ENCODE data around the gene PLCB3. TPM values are rescaled to one million over a fixed set of nuclear protein-coding genes. Genes with fewer than 3 reads are reported as not detected.
A peak's percentile ranks its signal among the peaks of the same experiment; 100 is the strongest.
"Not testable (repeated sequence)": the region's sequence is repeated elsewhere in the genome, so short reads cannot be mapped to it uniquely, and the experiment has no call there.

PLCB3 gene
- total RNA-seq, 2 experiments from 2014 or later = 10.4 to 12.3 TPM

GRCh38 chr11:64304032-64304315, 52.6 kb downstream of the PLCB3 start:
- peaks cover 8% of the 10 kb centered on the region for H3K36me3 Mint-ChIP-seq
- peaks cover 23% of the 10 kb centered on the region for H3K27me3 Mint-ChIP-seq
- ChIA-PET CTCF (interaction anchor here (0.8 to 5.8 kb wide), 24 partner anchors 12 to 304 kb away, joined by 3 to 106 read pairs (median 7); partner anchors contain the start of genes BAD, FERMT3, GPR137 and KCNK4), POLR2A (interaction anchor here (0.9 to 2.9 kb wide), 12 partner anchors 13 to 139 kb away, joined by 3 to 22 read pairs (median 5); partner anchors contain the start of genes BAD, FERMT3, FKBP2 and MACROD1)
- DNase-seq = no peak
- intact Hi-C loops (cut with micrococcal nuclease) = loop anchor here (1.0 to 10.0 kb wide), 3 partner anchors 58 to 319 kb away; partner anchors contain the start of genes OTUB1 and PPP1R14B
- no peaks in the 10 kb centered on the region for H3K9me3 Mint-ChIP-seq
- H3K4me1 Mint-ChIP-seq (ENCODE audit: low read depth) = peaks cover 34% of the 10 kb centered on the region
- H3K27ac Mint-ChIP-seq = peak overlapping the region; percentile 94
- H3K4me3 Mint-ChIP-seq = peak overlapping the region; percentile 80

DNA sequence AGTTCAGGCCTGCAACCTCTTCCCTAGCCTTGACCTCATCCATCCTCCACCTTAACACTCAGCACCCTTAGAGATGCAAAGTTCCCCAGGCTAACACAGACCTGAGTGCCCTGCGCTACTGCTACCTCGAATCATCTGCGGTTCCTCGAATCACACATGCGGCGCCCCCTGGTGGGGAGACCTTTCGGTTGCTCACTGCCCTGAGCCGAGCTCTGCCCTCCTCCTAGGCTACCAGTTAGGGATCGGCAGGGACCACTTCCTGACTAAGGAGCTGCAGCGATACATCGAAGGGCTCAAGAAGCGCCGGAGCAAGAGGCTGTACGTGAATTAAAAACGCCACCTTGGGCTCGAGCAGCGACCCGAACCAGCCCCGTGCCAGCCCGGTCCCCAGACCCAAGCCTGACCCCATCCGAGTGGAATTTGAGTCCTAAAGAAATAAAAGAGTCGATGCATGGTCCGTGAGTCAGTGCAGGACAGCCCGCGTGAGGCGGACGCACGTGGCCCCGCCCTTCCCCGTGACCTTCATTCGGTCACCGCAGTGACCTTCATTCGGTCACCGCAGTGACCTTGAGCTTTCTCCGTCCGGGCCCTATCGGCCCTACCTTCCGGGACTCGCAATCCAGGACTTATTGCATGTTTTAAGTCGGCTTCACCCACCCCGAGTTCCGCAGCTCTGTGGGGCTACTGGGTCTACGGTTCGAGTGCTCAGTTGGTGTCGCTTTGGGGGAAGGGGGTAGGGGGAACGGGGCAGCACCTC, 53.2 kb downstream of the PLCB3 start:
- CTCF ChIA-PET = interaction anchor here (0.6 to 5.8 kb wide), 31 partner anchors 9 to 536 kb away, joined by 3 to 106 read pairs (median 7); partner anchors contain the start of genes BAD, FERMT3, FKBP2 and GPR137
- peaks cover 34% of the 10 kb centered on the region for H3K4me1 Mint-ChIP-seq (ENCODE audit: low read depth)

GRCh38 chr11:64305075-64305690, 53.9 kb downstream of the PLCB3 start, which contains the start of gene ESRRA:
Gene ESRRA, plus strand, starts transcription at chr11:64305524. Its CDS starts 1,656 bp downstream, at chr11:64307180.
- Mint-ChIP-seq H3K27me3 (peaks cover 14% of the 10 kb centered on the region), H3K4me1 (ENCODE audit: low read depth) (peaks cover 29% of the 10 kb centered on the region), H3K9me3 (no peaks in the 10 kb centered on the region), H3K4me3 (peak within 1 kb of the TSS; percentile 97), H3K27ac (peak within 1 kb of the TSS; percentile 94), H3K36me3 (peaks cover 8% of the 10 kb centered on the region)
- CTCF ChIA-PET = interaction anchor here (1.0 to 5.8 kb wide), 25 partner anchors 8 to 466 kb away, joined by 3 to 106 read pairs (median 7); partner anchors contain the start of genes BAD, FERMT3, FKBP2 and GPR137
- peak; percentile 99 for DNase-seq
- intact Hi-C loops (cut with micrococcal nuclease) = loop anchor here (1.0 to 10.0 kb wide), 8 partner anchors 12 to 320 kb away; partner anchors contain the start of genes FKBP2, GPR137, OTUB1 and TRMT112
- POLR2A ChIA-PET = interaction anchor here (0.7 to 2.9 kb wide), 13 partner anchors 12 to 99 kb away, joined by 3 to 22 read pairs (median 5); partner anchors contain the start of genes BAD, FERMT3, PPP1R14B and PRDX5

More for the DNA sequence above, 53.2 kb downstream of the PLCB3 start:
- peak overlapping the region; percentile 94 for H3K27ac Mint-ChIP-seq
- peaks cover 8% of the 10 kb centered on the region for H3K36me3 Mint-ChIP-seq
- peak; percentile 97 for DNase-seq
- intact Hi-C loops (cut with micrococcal nuclease) = loop anchor here (1.0 to 10.0 kb wide), 10 partner anchors 13 to 320 kb away; partner anchors contain the start of genes FKBP2, GPR137, OTUB1 and PPP1R14B
- H3K9me3 Mint-ChIP-seq = no peaks in the 10 kb centered on the region
- POLR2A ChIA-PET = interaction anchor here (0.7 to 2.9 kb wide), 16 partner anchors 11 to 139 kb away, joined by 3 to 22 read pairs (median 5); partner anchors contain the start of genes BAD, FERMT3, FKBP2 and MACROD1
- H3K4me3 Mint-ChIP-seq = peak overlapping the region; percentile 80
- peaks cover 19% of the 10 kb centered on the region for H3K27me3 Mint-ChIP-seq

- POLR2A ChIA-PET = interaction anchor here (1.3 to 2.9 kb wide), 6 partner anchors 11 to 100 kb away, joined by 4 to 22 read pairs (median 10); partner anchors contain the start of genes FERMT3, PRDX5 and TRMT112
- intact Hi-C loops (cut with micrococcal nuclease) = loop anchor here (1.0 to 10.0 kb wide), 8 partner anchors 11 to 321 kb away; partner anchors contain the start of genes FKBP2, GPR137, OTUB1 and TRMT112
- Mint-ChIP-seq H3K9me3 (no peaks in the 10 kb centered on the region), H3K27me3 (peaks cover 6% of the 10 kb centered on the region), H3K4me3 (peak overlapping the region; percentile 97), H3K36me3 (peaks cover 8% of the 10 kb centered on the region), H3K4me1 (ENCODE audit: low read depth) (peaks cover 24% of the 10 kb centered on the region), H3K27ac (peak overlapping the region; percentile 90)
- CTCF ChIA-PET = interaction anchor here (1.5 to 5.8 kb wide), 8 partner anchors 12 to 63 kb away, joined by 4 to 74 read pairs (median 20); partner anchors contain the start of genes FKBP2, KCNK4, PPP1R14B and PRDX5
- DNase-seq = peak; percentile 81
Observed at GRCh38 chr11:64305691-64306562, 54.6 kb downstream of the PLCB3 start.

GRCh38 chr11:64306563-64306875, 55.2 kb downstream of the PLCB3 start:
- no peak for DNase-seq
- peaks cover 5% of the 10 kb centered on the region for H3K27me3 Mint-ChIP-seq
- H3K36me3 Mint-ChIP-seq = peaks cover 8% of the 10 kb centered on the region
- H3K27ac Mint-ChIP-seq = peak overlapping the region; percentile 90
- peak overlapping the region; percentile 97 for H3K4me3 Mint-ChIP-seq
- ChIA-PET POLR2A (interaction anchor here (2.9 kb wide), 1 partner anchor 11 kb away, joined by 15 read pairs; the partner anchor contains the start of genes PRDX5 and TRMT112), CTCF (interaction anchor here (1.5 to 2.9 kb wide), 2 partner anchors 11 to 25 kb away, joined by 4 to 14 read pairs; partner anchors contain the start of genes PRDX5 and TRMT112)
- H3K4me1 Mint-ChIP-seq (ENCODE audit: low read depth) = peaks cover 23% of the 10 kb centered on the region
- intact Hi-C loops (cut with micrococcal nuclease) = loop anchor here (10.0 kb wide), 1 partner anchor 322 kb away; the partner anchor contains the start of gene OTUB1
- H3K9me3 Mint-ChIP-seq = no peaks in the 10 kb centered on the region

DNA sequence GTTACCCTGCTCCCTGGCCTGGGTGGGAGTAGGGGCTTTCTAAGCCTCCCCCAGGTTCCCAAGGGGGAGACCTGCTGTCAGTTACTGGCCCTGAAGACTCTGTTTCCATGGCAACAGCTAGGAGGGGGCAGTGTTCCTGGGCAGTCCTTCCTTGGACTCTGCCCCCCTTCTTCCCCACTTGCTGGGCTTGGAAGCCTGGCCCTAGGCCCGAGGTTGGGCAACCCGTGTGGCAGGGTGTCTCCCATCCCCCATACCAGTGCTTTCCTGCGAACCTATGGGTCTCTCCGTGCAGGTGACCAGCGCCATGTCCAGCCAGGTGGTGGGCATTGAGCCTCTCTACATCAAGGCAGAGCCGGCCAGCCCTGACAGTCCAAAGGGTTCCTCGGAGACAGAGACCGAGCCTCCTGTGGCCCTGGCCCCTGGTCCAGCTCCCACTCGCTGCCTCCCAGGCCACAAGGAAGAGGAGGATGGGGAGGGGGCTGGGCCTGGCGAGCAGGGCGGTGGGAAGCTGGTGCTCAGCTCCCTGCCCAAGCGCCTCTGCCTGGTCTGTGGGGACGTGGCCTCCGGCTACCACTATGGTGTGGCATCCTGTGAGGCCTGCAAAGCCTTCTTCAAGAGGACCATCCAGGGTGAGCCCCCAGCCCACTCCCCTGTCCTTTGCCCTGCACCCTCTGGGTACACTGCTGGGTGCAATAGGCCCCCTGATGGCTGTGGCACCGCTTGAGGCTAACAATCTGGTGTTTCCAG, 55.7 kb downstream of the PLCB3 start:
- Mint-ChIP-seq H3K4me1 (ENCODE audit: low read depth) (peaks cover 23% of the 10 kb centered on the region), H3K4me3 (peak overlapping the region; percentile 97), H3K36me3 (peaks cover 8% of the 10 kb centered on the region), H3K27ac (no peak overlapping the region), H3K9me3 (no peaks in the 10 kb centered on the region), H3K27me3 (peaks cover under 1% of the 10 kb centered on the region)
- CTCF ChIA-PET = interaction anchor here (1.5 to 2.9 kb wide), 2 partner anchors 10 to 25 kb away, joined by 4 to 14 read pairs; partner anchors contain the start of genes PRDX5 and TRMT112
- intact Hi-C loops (cut with micrococcal nuclease) = loop anchor here (10.0 kb wide), 1 partner anchor 322 kb away; the partner anchor contains the start of gene OTUB1
- POLR2A ChIA-PET = interaction anchor here (2.9 kb wide), 1 partner anchor 10 kb away, joined by 15 read pairs; the partner anchor contains the start of genes PRDX5 and TRMT112
- DNase-seq = no peak

- not testable (repeated sequence) for H3K36me3 Mint-ChIP-seq, H3K9me3 Mint-ChIP-seq, H3K4me3 Mint-ChIP-seq, H3K27ac Mint-ChIP-seq, H3K27me3 Mint-ChIP-seq, DNase-seq
- intact Hi-C loops (cut with micrococcal nuclease) = loop anchor here (10.0 kb wide), 1 partner anchor 323 kb away; the partner anchor contains the start of gene OTUB1
- ChIA-PET POLR2A (interaction anchor here (2.9 kb wide), 1 partner anchor 9 kb away, joined by 15 read pairs; the partner anchor contains the start of genes PRDX5 and TRMT112), CTCF (interaction anchor here (1.5 to 2.9 kb wide), 2 partner anchors 10 to 24 kb away, joined by 4 to 14 read pairs; partner anchors contain the start of genes PRDX5 and TRMT112)
- H3K4me1 Mint-ChIP-seq (ENCODE audit: low read depth) = peaks cover 28% of the 10 kb centered on the region
Observed at GRCh38 chr11:64307795-64308194, 56.5 kb downstream of the PLCB3 start.

- H3K27me3 Mint-ChIP-seq = no peaks in the 10 kb centered on the region
- peak overlapping the region; percentile 67 for H3K27ac Mint-ChIP-seq
- H3K9me3 Mint-ChIP-seq = no peaks in the 10 kb centered on the region
- DNase-seq = no peak
- H3K36me3 Mint-ChIP-seq = peaks cover 22% of the 10 kb centered on the region
- ChIA-PET CTCF (interaction anchor here (0.6 to 2.3 kb wide), 4 partner anchors 8 to 385 kb away, joined by 3 to 9 read pairs (median 4); partner anchors contain the start of gene ESRRA), POLR2A (no interaction called here)
- intact Hi-C loops (cut with micrococcal nuclease) = loop anchor here (10.0 kb wide), 1 partner anchor 462 kb away; the partner anchor contains the start of gene SF1
- peaks cover 28% of the 10 kb centered on the region for H3K4me1 Mint-ChIP-seq (ENCODE audit: low read depth)
- H3K4me3 Mint-ChIP-seq = no peak overlapping the region
Observed at GRCh38 chr11:64312947-64313346, 61.6 kb downstream of the PLCB3 start.

DNA sequence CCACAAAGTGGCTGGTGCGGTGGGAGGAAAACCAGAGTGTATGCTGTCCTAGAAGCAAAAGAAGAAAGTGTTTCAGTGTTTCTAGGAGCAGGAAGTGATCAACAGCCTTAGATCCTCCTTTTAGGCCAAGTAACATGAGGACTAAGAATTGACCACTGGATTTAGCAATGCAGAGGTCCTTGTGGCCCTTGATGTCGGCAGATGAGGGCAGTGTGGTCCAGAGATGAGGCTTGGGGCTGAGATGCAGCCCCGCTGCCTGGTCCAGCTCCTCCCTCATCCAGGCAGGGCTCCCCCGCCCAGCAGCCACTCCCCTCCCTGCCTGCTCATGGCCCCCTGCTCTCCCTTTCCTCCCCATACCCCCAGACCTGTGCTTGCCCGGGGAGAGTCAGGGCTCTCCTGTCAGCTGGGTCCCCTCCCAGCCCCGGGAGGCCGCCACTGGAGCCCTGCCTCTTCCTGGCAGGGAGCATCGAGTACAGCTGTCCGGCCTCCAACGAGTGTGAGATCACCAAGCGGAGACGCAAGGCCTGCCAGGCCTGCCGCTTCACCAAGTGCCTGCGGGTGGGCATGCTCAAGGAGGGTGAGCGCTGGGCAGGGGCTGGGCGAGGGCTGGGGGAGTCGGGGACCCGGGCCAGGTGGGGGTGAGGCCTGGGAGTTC, 62.3 kb downstream of the PLCB3 start:
- DNase-seq = no peak
- POLR2A ChIA-PET = interaction anchor here (0.5 kb wide), 1 partner anchor 55 kb away, joined by 3 read pairs; no protein-coding TSS in a partner anchor
- H3K36me3 Mint-ChIP-seq = peaks cover 25% of the 10 kb centered on the region
- no peaks in the 10 kb centered on the region for H3K27me3 Mint-ChIP-seq
- H3K4me1 Mint-ChIP-seq (ENCODE audit: low read depth) = peaks cover 28% of the 10 kb centered on the region
- no peaks in the 10 kb centered on the region for H3K9me3 Mint-ChIP-seq
- no peak overlapping the region for H3K4me3 Mint-ChIP-seq
- peak overlapping the region; percentile 67 for H3K27ac Mint-ChIP-seq
- CTCF ChIA-PET = interaction anchor here (0.6 to 2.3 kb wide), 4 partner anchors 9 to 385 kb away, joined by 3 to 9 read pairs (median 4); partner anchors contain the start of gene ESRRA
- intact Hi-C loops (cut with micrococcal nuclease) = loop anchor here (10.0 kb wide), 1 partner anchor 461 kb away; the partner anchor contains the start of gene SF1
